Right cardiac atrium (tissue), 5 donors: ENCODE data around the gene AHCYL2. TPM values are rescaled to one million over a fixed set of nuclear protein-coding genes. Genes with fewer than 3 reads are reported as not detected.

Source experiments
- ATAC-seq, 2 donors: fragments of 200-7000 bp; cut with Tn5 transposase; one replicate each; pipeline versions ENCODE4 v1.8.0 to v1.9.1; 2020; ENCODE audit warnings: moderate library complexity in 2 of 2, mild to moderate bottlenecking in 1 of 2
- DNase-seq, 3 donors: peaks; one replicate each; pipeline ENCODE4 v3.0.0-alpha.2; 2020
- H3K27ac ChIP-seq: one replicate; pipeline ENCODE4 v1.5.1; 2013; ENCODE audit warnings: mild to moderate bottlenecking, low read length, control low read depth, moderate library complexity
- H3K27me3 ChIP-seq: one replicate; pipeline ENCODE4 v1.6.1; 2013; ENCODE audit not compliant: control insufficient read depth, insufficient read depth
- H3K4me1 ChIP-seq: one replicate; pipeline ENCODE4 v1.6.1; 2013; ENCODE audit warnings: low read length; ENCODE audit not compliant: control insufficient read depth, insufficient read depth
- H3K4me3 ChIP-seq: one replicate; pipeline ENCODE4 v1.5.1; 2013; ENCODE audit warnings: low read length, control low read depth
- H3K9me3 ChIP-seq: one replicate; pipeline ENCODE4 v1.6.1; 2013; ENCODE audit warnings: low read length; ENCODE audit not compliant: control insufficient read depth
- WGBS: extraction: QIAGEN DNeasy Blood & Tissue Kit; methylation state at CpG from one replicate; pipeline ENCODE4 v1.1.7; 2013; 5-methylcytosine and 5-hydroxymethylcytosine counted together
- intact Hi-C, 4 donors: fragments of 100-400 bp; cut with DNase I; formaldehyde crosslinking; loops; one replicate each; pipeline versions ENCODE4 v1.11.0 to v1.14.0; 2022 to 2023
- polyA plus RNA-seq: library from polyadenylated mRNA; stranded (reverse); fragments of 200-250 nt; gene quantifications from one replicate; pipeline ENCODE4 v1.2.3, GENCODE V29; 2013
- total RNA-seq, 4 donors: library from RNA; stranded (reverse); fragmentation: NEBNext Ultra II Directional; extraction: Animal tissue kit (Norgen Biotek cat#: 25700); gene quantifications; one replicate each; pipeline ENCODE4 v1.2.1, GENCODE V29; 2021
- donor health status: healthy with polysubstance abuse.
- donor health status: DM: no; HTN: yes; CAD: no.
- donor health status: DM: no; HTN: no; CAD: no.
- donor health status: DM: no; HTN: yes; CAD: no; lungs with severe emphysema.
- donor health status: DM: yes; HTN: yes; CAD: no.

AHCYL2 gene
- total and polyA plus RNA-seq, 5 donors: 1.8 to 8.8 (median 7.1) TPM

DNA sequence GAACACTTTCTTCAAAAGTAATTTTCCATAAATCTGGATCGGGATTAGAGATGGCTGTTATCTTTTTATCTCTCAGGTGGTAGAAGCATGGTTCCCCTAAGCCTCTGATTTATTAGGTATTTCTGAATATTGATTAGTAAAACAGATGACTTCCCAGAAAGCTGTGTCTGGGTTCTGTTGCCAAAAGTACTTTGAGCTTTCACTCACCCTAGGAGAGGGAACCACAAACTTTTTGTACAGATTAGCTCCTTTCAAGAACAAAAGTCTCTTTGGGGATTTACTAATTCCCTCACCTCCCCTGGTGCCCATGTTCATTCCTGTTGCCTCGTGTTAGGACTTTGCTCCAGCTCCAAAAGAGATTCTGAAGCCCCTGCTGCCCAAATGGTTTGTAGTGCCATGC is 162.7 kb downstream of the AHCYL2 start:
- Histone ChIP-seq H3K27ac (no peak overlapping the region), H3K4me1 (peaks cover 1% of the 10 kb centered on the region), H3K4me3 (no peak overlapping the region), H3K9me3 (no peaks in the 10 kb centered on the region), H3K27me3 (no peaks in the 10 kb centered on the region)
- intact Hi-C loops: no loop called here
- DNase-seq: no peak
- WGBS: 82% methylated on average over 2 of the region's 2 CpGs
- no peak for ATAC-seq

DNA sequence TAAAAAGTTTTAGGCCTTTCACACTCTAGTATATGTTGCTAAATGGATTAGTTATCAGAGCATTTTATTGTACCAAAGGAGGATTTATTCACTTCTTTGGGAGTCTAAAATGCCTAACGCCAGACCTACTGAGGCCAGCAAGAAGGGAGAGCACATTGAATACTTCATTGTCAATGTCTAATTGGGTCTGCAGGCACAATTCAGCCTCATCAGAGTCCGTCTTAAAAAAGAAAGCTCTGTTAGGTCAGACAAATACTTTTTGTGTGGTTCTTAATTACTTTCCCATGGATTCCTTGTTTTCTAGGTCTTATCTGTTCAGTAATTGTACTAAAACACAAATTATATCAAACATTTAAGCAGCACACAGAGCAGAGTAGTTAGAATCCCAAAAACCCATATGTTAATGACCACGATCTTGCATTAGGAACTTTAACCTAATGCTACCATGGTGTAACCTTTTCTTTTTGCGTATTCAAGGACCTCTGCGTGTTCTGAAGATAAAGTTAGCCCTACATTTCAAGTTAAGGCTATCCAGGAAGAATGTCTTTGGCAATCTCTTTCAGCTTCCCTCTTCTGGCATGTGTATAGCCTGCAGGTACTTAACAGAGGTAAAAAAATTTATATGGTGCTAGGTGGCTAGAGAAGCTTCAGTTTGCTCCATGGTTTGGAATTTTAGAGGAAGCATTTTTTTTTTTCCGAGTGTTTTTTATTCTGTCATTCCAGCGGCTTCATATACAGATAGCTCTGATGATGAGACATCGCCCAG is 163.7 kb downstream of the AHCYL2 start:
- H3K9me3 ChIP-seq: no peaks in the 10 kb centered on the region
- no peak overlapping the region for H3K27ac ChIP-seq
- intact Hi-C loops: no loop called here
- ATAC-seq (no peak), DNase-seq (no peak)
- H3K27me3 ChIP-seq: no peaks in the 10 kb centered on the region
- no peak overlapping the region for H3K4me3 ChIP-seq
- whole genome bisulfite sequencing: 84% methylated on average over 8 of the region's 8 CpGs
- peaks cover 1% of the 10 kb centered on the region for H3K4me1 ChIP-seq

DNA sequence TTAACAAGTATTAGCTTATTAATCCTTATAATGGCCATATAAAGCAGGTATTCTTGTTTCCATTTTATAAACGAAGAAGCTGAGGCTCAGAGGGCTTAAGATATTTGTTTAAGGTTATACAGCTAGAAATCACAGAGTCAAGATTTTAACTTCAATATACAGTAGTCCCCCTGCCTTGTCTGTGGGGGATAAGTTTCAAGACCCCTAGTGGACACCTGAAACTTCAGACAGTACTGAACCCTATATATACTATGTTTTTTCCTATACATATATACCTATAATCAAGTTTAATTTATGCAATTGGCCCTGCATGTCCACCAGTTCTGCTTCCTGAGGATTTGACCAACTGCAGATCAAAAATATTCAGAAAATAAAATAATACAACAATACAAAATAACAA is 165.0 kb downstream of the AHCYL2 start:
- intact Hi-C loops: no loop called here
- Histone ChIP-seq H3K9me3 (no peaks in the 10 kb centered on the region), H3K27me3 (no peaks in the 10 kb centered on the region), H3K4me1 (peaks cover 1% of the 10 kb centered on the region), H3K4me3 (no peak overlapping the region), H3K27ac (no peak overlapping the region)
- WGBS: 56% methylated on average over 1 of the region's 1 CpG
- ATAC-seq (no peak), DNase-seq (no peak)

DNA sequence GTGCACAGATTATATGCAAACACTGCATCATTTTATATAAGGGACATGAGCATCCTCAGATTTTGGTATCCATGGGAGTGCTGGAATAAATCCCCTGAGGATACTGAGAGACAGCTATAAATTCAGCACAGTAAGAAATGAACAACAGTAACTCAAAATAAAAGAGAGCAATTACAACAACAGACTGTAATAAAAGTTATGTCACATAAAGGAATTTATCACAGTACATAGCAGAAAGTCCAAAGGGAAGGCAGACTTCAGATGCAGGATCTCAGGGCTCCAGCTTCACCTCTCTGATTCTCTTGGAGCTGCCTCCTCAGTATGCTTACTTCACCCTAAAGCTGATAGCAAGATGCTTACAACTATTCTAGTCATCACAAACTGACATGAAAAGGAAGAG is 165.5 kb downstream of the AHCYL2 start:
- Histone ChIP-seq H3K4me3 (no peak overlapping the region), H3K9me3 (no peaks in the 10 kb centered on the region), H3K27ac (no peak overlapping the region), H3K4me1 (peaks cover 5% of the 10 kb centered on the region), H3K27me3 (no peaks in the 10 kb centered on the region)
- intact Hi-C loops: no loop called here
- ATAC-seq (no peak), DNase-seq (no peak)

DNA sequence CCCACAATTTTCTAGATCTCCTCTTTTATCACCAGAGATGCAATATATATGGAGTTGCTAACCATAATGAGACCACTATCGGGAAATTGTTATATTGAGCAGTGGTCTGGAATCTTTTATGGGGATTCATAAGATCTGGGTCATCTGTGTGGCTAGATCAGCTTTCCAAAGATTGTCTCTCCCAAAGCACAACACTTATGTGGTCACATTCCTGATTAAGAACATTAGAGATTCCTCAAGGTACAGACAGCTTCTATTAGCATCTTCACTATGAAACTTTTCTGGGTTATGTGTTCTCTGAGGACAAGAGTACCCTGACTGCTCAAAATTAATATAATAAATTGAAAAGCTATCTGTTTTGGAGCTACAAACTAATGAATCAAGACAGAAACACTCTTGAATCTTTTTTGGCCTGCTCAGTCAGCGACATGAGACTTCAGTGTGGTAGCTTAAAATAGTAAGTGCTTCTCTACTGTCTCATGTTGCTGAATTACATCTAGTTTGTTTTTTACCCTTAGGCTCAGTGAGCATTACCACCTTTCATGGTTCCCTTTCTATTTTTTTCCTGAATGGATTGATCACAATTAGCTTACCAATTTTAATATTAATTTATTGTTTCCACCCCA is 166.8 kb downstream of the AHCYL2 start:
- H3K9me3 ChIP-seq: no peaks in the 10 kb centered on the region
- H3K4me3 ChIP-seq: no peak overlapping the region
- DNase-seq (no peak), ATAC-seq (peak; percentile 50 to 53)
- no peaks in the 10 kb centered on the region for H3K27me3 ChIP-seq
- 66% methylated on average over 2 of the region's 2 CpGs for WGBS
- peaks cover 8% of the 10 kb centered on the region for H3K4me1 ChIP-seq
- intact Hi-C loops: no loop called here
- H3K27ac ChIP-seq: no peak overlapping the region

DNA sequence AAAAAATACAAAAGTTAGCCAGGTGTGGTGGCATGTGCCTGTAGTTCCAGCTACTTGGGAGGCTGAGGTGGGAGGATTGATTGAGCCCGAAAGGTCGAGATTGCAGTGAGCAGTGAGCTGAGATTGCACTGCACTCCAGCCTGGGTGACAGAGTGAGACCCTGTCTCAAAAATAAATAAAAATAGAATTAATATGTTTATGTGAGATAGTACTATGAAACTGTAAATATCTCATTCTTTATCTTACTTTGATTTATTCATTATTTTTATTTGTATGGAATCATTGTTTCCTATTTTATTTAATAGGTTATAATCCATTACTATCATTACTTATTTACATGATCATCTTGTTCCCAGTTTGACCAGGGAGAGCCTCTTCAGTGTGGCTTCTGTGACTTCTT is 168.4 kb downstream of the AHCYL2 start:
- intact Hi-C loops: no loop called here
- H3K9me3 ChIP-seq: no peaks in the 10 kb centered on the region
- H3K27me3 ChIP-seq: no peaks in the 10 kb centered on the region
- H3K4me1 ChIP-seq: peaks cover 8% of the 10 kb centered on the region
- no peak for DNase-seq
- H3K27ac ChIP-seq: no peak overlapping the region
- ATAC-seq: no peak
- no peak overlapping the region for H3K4me3 ChIP-seq
- 93% methylated on average over 2 of the region's 2 CpGs for WGBS

DNA sequence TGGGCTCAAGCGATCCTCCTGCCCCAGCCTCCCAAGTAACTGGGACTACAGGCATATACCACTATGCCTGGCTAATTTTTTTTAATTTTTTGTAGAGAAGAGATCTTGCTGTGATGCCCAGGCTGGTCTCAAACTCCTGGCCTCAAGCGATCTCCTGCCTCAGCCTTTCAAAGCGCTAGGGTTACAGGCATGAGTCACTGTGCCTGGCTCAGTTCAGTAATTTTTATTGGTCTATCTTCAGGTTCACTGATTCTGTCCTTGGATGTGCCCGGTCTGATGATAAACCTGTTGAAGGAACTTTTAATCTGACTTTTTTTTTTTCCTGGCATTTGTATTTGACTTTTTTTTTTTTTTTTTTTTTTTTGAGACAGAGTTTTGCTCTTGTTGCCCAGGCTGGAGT is 169.3 kb downstream of the AHCYL2 start:
- Histone ChIP-seq H3K9me3 (no peaks in the 10 kb centered on the region), H3K4me1 (peaks cover 8% of the 10 kb centered on the region), H3K27ac (no peak overlapping the region), H3K4me3 (no peak overlapping the region), H3K27me3 (no peaks in the 10 kb centered on the region)
- ATAC-seq (no peak), DNase-seq (no peak)
- 94% methylated on average over 4 of the region's 4 CpGs for WGBS
- intact Hi-C loops: no loop called here

DNA sequence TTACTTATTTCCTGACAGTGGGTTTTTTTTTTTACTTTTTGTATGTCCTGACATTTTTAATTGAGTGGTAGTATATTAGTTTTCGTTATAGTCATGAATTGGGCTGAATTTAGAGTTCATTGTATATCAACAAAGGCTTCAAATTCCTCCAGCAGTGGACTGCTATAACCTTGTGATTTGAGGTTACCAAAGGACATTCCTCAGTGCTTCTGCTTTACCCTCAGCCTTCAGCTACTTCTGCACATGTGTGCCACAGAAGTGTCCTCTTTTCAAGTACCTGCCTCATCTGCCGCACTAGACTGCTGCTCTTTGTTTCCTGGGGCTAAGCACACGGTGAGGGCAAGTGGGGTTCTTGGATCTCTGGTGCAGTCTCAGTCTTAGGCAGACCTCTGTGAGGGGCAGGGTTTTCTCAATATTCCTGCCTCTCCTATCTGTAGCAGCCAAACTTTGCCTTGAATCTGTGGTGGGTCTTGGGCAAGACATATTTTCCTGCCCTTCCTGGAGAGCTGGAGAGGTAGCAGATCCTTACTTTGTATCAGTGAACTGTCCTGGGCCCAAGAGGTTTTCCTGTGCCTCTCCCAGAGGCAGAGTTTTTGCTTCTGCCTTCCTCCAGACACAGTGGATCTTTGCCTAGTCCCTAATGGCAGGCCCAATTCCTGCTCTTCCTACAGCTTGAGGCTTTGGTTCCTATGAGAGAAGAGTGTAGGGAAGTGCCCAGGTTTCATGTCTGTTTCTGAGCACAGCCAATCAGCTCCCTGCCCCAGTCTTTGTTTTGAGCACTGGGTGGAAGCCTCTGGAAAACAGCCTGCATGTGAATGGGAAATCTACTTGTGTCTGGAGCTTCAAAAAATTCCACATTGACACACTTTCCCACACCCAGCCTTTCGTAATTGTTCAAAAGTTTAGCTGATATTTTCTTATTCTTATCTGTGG is 170.4 kb downstream of the AHCYL2 start:
- peaks cover 8% of the 10 kb centered on the region for H3K4me1 ChIP-seq
- no peak for DNase-seq
- ATAC-seq: peak; percentile 26 to 36
- no peaks in the 10 kb centered on the region for H3K9me3 ChIP-seq
- no peak overlapping the region for H3K4me3 ChIP-seq
- 80% methylated on average over 4 of the region's 4 CpGs for WGBS
- no peak overlapping the region for H3K27ac ChIP-seq
- intact Hi-C loops: no loop called here
- H3K27me3 ChIP-seq: no peaks in the 10 kb centered on the region

DNA sequence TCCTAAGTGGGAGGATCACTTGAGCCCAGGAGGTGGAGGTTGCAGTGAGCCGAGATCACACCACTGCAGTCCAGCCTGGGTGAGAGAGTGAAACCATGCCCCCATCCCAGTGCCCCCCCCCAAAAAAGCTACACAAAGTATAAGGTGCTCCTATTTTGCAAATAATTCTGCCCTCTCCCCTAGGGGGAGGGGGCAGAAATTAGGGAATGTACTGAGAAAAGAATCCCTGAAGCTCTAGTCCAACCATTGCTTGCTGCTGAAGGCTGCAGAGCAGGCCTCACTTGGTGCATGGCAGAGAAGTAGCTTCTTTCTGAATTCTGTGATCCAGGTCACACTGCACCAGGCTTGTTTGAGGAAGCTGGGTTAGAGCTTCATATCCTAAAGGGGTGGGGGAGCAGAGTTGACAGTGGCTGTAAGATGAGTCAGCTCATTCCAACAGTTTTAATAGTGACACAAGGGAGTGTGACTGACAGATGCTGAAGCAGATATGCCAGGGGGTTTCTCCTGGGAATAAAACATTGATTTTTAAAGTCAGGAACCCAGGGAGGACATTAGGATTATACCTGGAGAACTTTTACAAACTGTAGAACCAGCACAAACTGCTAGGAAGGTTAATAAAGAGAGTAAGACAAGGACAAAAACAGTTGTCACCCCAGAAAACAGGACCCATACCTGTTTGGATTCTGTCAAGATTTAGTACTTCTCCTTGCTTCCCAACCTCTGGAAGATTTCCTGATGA is 176.6 kb downstream of the AHCYL2 start:
- intact Hi-C loops: no loop called here
- Histone ChIP-seq H3K27ac (no peak overlapping the region), H3K4me3 (no peak overlapping the region), H3K9me3 (no peaks in the 10 kb centered on the region), H3K4me1 (no peaks in the 10 kb centered on the region), H3K27me3 (no peaks in the 10 kb centered on the region)
- 88% methylated on average over 1 of the region's 1 CpG for WGBS
- ATAC-seq (peak in 1 of 2 donors; percentile 31), DNase-seq (no peak)

DNA sequence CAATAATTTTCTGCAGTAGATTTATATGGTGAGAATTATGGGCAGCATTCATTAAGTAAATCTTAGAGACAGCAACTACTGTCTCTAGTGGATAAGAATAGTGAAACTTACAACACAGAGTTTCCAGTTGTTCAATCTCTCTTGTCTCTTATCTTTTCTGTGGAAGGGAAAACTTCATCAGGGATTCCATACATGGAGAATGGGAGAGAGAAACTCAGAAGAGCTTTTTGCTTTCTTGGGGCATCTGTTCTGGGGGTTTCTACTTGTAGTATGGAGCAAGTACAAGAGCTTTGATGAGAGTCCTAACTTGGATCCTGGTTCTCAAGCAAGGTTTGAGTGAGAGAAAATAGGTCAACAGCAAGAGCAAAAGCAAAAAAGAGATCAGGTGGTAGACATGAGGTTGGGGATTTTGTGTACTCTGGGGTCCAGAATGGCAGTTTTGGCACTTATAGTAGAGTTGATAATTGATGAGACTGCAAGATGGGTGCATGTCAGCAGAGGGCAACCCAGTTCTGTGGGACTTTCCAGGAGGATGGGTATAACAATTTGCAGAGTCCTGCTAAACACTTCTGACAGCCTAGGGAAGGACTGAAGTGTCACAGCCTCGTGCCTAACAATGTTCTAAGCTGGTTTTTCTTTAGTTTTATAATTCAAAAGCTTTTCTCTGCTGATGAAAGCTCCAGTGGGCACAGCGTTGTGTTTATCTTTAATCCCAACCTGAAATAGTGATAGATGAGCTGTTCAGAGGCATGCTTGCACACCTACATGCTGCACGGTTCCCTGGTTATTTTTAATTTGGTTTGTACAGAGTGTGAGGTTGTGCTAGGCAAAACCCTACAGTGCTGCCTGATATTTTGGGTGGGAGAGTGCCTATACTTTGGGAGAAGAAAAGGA is 177.4 kb downstream of the AHCYL2 start:
- ATAC-seq: no peak
- Histone ChIP-seq H3K9me3 (no peaks in the 10 kb centered on the region), H3K27me3 (no peaks in the 10 kb centered on the region), H3K4me3 (no peak overlapping the region), H3K27ac (no peak overlapping the region), H3K4me1 (no peaks in the 10 kb centered on the region)
- 70% methylated on average over 3 of the region's 3 CpGs for WGBS
- DNase-seq: no peak
- intact Hi-C loops: no loop called here
